ENCODE measurements around the gene ARHGAP26.

Gene ARHGAP26

GRCh38 chr5:142785206-142785605 is 15.0 kb downstream of the ARHGAP26 start:
- DNase-seq = no peak

DNA sequence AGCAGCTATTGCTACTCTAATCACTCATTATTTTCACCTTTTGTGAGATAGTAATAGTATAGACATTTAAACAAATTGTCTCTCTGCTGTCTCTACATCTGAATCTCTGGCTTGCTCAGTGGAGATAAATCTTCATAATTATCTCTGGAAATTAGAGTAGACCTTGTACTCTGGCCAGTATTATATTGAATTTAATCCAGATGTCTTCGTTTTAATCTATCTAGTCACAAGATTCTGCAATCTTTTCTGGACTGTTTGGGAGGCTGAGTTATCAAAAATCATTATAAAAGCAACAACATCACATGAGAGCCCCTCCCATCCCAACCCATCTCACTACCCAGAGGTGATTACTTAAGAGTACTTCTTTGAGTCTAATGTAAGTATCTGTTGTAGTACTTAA is 19.0 kb downstream of the ARHGAP26 start:
- DNase-seq = no peak

DNA sequence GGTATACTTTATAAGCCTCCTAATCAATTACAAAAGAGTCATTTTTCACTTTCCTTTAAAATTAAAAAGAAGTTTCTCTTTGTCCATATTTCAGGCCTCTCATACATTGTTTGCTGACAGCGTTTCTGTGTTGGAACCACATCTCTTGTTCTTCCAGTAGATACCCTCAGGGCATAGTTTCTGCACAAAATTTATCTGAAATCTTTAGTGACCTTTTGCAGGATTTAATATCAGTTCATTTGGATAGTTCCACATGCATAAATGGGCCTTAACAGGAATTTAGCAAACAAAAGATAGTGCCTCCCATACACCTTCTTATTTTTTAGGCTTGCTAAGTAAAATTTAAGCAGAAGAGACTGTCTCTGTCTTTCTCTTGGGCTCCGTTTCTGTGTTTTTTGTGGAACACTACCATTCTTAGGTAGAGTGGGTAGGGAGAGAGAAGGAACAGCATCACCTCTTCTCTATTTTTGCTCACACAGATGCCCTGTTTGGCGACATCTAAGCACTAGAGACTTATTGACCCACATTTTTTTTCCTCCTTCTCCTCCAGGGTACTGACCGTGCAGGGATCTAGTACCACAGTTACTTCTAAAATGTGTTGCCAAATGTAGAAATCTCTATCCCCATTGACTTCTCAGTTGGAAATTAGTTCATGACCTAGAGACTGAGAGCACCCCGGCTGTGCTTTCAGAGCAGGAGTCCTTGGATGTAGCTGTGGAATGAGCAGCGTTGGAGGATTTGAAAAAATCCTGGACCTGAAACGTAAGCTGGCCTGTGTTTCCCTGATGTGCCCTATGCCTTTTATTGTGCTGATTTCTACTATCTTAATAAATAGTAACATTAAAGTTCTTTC is 22.1 kb downstream of the ARHGAP26 start:
- no peak for DNase-seq

DNA sequence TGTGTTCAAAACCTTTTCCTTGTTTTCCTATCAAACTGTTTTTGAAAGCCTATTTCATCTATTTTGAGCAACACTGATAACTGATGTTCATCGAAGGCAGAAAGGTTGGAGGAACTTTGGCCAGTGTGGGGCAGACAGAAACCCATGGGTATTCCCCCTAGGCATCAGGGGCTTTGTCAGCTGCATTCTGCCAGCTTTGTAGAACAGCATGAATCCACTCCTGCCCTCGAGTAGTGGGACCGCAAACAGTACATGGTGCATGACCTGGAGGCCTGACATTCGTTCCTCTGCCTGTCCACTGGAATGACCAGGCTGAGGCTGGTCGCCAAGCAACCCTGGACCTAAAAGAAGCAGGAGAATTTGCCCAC is 22.7 kb downstream of the ARHGAP26 start:
- no peak for DNase-seq

DNA sequence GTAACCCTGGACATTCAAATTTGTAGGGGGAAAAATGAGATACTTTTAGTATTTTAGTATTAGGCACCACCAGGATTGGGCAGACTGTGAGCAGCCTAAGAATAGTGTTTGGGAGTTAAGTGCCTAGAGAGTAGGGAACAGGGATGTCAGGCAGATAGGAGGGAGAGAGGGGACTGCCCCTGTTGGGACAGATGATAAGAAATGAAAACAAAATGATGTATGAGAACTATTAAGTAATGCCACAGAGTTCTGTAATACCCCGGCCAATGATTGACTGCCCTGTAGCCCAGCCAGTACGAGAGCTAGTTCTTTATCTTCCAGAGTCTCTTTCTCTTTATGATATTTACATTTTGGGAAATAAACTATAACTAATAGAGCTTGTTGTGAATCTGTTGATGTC is 24.4 kb downstream of the ARHGAP26 start:
- no peak for DNase-seq

GRCh38 chr5:142795251-142795650 is 25.1 kb downstream of the ARHGAP26 start:
- DNase-seq = no peak

DNA sequence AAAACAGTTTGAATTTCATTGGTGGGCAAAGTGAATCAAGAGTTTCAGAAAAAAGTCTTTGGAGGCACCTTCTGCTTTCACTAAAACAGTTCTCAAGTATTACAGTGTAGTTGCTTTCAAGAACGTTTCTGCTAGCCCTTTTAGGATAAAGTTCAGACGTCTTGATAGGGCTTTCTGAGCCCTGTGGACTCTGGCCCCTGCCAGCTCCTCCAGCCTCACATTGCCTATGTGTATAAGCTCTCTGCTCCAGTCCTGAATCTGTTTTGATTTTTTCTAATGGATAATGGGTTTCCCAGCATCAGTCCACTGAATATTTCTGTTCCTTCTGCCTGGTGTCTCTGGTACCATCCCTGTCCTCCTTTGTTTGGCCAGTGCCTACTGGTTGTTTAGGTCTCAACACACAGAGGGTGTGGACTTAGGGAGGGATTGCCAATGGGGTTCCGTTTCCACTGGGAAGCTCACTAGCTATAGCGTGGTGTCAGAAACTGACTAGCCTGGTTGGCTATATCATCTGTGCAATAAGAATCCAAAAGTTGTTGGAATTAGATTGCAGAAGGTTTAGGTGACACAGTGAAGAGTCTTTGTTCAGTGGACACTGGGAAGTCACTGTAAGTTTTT is 26.4 kb downstream of the ARHGAP26 start:
- DNase-seq = no peak

- no peak for DNase-seq
Measured at GRCh38 chr5:142797420-142797819, 27.2 kb downstream of the ARHGAP26 start.

DNA sequence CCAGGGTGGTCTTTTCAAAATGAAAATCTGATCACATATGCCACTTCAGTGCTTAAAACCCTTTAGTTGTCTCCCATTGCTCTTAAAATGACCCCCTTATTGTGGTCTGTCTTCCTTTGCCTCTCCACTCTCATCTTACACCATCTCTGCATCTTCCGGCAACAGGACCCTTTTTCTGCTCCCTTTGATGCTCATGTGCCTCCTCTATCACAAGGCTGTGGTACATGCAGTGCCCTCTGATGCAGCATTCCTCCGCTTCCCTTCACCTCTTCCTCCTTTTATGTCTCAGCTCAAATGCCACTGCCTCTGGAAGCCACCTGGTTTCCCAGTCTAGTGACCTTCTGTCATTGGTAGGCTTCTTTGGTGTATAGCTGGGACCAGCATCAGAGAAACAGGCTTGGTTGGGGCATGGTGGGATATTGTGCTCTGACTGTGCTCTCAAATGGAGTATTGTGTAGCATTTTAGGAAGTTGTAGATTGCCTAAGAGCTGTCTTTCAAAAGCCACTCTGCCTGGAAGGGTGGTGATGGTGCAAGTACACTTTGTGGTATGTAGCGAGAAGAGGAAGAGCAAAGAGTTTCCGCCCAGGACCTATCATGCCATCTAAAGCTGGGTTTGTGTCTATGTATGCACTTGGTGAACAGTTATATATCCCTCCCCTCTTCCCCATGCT is 28.1 kb downstream of the ARHGAP26 start:
- DNase-seq = no peak

DNA sequence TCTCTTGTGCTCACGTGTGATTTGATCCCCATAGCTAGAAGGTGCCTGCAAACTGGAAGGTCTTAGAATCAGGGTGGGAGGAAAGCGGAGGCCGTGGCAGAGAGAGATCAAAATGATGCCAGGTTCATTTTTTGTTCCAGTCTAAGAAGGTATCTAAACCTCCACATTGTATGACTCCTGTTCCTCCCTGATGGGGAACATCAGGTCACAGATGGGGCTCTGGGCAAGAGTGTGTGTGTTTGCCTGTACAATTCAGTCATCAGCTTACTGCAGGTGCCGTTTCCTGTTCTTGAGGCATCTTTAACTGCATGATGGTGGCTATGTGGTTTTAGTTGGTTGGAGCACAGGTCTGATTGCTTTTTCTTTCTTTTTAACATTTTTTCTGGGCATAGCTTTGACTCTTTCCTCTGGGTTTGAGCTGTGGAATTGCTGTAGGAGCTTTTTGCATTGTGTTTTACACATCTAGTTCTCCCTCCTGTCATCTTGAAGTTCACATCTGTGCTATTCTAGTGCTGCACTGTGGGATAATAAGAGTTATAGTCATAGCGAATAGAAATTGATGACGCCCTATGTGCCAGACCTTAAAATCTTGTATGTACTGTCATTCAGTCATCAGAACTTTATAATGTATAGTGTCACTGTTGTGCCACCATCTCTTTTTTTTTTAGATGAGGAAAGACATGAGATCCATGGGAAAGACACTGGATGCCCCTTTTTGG is 30.8 kb downstream of the ARHGAP26 start:
- DNase-seq = peak; percentile 23 to 40

GRCh38 chr5:142801495-142801871 is 31.3 kb downstream of the ARHGAP26 start:
- DNase-seq = no peak

DNA sequence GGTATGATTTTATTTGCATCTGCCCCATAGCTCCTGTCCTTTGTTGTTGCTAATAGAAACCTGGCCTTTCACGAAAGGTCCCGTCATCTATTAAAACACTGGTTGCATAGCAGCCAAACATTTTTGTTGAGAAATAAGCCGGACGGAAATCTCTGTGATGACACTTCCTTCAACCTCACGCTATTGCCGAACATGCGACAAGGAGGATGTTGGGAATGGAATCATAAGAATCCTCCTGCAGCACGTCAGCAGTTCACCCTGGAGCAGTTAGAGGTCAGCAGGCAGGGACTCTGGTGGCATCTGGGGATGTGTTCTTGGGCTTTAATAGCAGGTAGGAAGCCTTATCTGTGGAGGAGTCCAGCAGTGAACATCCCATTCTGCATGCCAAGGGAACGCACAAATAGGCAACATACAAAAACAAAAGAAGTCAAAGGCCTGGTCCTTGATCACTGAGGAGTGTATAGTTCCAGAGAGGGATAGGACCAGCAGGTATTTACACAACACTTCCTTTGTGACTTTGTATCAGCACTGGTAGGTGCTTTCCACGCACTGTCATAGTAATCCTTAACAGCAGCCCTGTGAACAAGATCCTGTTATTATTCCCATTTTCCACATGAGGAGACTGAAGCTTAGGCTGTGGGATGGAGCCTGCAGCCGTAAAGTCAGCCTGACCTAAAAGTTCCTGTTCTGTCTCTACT is 33.4 kb downstream of the ARHGAP26 start:
- DNase-seq = no peak

DNA sequence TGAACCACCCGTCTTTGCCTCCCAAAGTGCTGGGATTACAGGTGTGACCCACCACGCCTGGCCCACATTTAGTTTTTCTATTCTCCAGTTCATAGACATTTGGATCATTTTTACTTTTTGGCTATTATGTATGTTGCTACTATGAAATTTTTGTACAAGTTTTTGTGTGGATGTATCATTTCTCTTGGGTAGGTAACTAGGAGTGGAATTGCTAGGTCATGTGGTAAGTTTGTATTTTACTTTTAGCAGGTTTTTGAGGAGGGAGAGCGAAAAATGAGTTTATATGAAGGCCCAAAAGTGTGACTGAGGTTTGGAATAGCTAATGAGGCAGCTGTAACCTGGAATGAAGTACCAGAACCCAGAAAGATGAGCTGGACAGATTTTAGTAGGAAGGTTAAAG is 35.2 kb downstream of the ARHGAP26 start:
- no peak for DNase-seq

- no peak for DNase-seq
Measured at GRCh38 chr5:142806841-142807267, 36.7 kb downstream of the ARHGAP26 start.

DNA sequence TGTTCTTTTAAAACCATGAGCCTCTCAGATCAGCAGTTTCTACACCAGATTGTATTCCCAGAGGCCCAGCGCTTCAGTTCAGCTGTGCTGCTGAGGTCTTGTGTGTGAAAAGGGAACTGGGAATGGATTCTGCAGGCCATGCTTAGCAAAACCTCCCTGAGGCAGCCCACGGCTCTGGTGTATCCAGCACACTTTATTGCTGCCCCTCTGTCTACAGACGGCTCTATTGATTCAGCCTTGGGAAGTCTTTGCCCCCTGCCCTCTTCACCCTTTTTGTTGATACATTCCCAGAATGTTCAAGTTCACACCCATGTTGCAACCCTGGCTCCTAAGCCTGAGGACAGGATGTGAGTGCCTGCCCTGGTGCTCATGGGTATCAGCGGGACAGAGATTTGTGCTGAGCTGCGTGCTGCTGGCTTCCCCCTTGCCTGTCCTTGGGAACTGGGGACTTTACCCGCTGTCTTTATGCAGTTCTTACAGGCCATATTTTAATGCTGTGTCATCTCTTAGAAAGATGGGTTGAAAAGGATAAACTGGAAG is 37.3 kb downstream of the ARHGAP26 start:
- DNase-seq = no peak

GRCh38 chr5:142808878-142809598 is 38.9 kb downstream of the ARHGAP26 start:
- DNase-seq = no peak

DNA sequence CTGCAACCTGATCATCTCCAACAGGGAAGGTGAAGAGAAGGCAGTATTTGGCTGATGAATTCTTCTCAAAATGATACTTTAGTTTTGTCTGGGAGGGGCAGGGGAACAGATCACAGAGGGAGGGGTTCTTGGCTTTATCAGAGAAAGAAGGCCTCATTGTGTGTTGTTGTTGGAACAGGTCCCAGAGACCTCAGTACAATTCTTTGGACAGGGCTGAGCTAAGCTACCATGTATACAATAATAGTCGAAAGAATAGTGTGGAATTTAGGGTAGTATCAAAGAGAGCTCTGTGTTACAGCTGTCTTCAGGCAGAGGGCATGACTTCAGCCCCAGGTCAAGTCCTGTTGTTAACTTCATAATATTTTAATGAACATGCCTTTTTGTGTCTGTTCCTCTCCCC is 39.9 kb downstream of the ARHGAP26 start:
- no peak for DNase-seq

GRCh38 chr5:142810743-142811290 is 40.6 kb downstream of the ARHGAP26 start:
- DNase-seq = no peak

DNA sequence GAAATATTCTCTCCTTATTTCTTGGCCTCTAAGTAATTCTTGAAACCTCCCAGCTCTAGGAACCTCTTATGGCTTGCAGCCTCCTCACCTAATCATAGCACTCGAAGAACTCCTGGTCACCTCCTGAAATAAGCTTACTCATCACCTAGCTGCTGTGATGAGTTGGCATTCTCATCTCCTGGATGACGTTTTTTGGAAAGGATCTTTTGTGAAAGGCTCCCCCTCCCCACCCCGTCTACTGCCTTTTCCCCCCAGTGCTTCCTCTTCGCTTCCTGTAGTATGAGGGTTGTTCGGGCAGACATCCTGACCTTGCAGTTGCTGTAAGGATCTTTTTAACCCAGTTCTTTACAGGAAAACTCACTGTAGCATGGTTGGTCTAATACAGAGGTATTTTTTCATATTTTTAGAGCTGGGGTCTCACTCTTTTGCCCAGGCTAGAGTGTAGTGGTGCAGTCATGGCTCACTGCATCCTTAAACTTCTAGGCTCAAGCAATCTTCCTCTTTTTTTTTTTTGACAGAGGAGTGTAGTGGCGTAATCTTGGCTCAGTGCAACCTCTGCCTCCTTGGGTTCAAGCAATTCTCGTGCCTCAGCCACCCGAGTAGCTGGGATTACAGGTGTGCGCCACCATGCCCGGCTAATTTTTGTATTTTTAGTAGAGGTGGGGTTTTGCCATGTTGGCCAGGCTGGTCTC is 41.8 kb downstream of the ARHGAP26 start:
- no peak for DNase-seq

- DNase-seq = no peak
Measured at GRCh38 chr5:142813220-142813619, 43.0 kb downstream of the ARHGAP26 start.

- no peak for DNase-seq
Measured at GRCh38 chr5:142814122-142814521, 43.9 kb downstream of the ARHGAP26 start.
